Measurements from ENCODE around the gene IL1B. TPM values are rescaled to one million over a fixed set of nuclear protein-coding genes. Genes with fewer than 3 reads are reported as not detected.

Gene IL1B
- total RNA-seq = 0.25 and 0.44 TPM in 2 replicates

GRCh38 chr2:112836695-112837117 lies at the start of gene IL1B:
Gene IL1B (minus strand): TSS chr2:112836779. CDS start chr2:112836229, 550 bp downstream.

GRCh38 chr2:112784199-112785189 lies 52.1 kb downstream of the IL1B start, which contains the start of gene IL1A:
Gene IL1A (minus strand): TSS chr2:112784493. CDS start chr2:112783770, 723 bp downstream.

Other genes starting within 250 kb of the IL1B start
- gene SLC20A1, start 190.8 kb downstream of the IL1B start, total RNA-seq = 112 TPM in 2 replicates
- gene NT5DC4, start 115.8 kb downstream of the IL1B start, total RNA-seq = 0.12 TPM in 1 of 2 replicates, not detected in the other
- gene CKAP2L, start 72.2 kb downstream of the IL1B start, total RNA-seq = 0.81 and 1.9 TPM in 2 replicates
- gene IL1A, start 52.3 kb downstream of the IL1B start, total RNA-seq = 0.05 TPM in 1 of 2 replicates, not detected in the other
- not detected in 2 replicates for gene IL37, start 74.4 kb upstream of the IL1B start, total RNA-seq
- gene IL36G, start 141.2 kb upstream of the IL1B start, total RNA-seq = not detected in 2 replicates
- gene IL36A, start 168.7 kb upstream of the IL1B start, total RNA-seq = not detected in 2 replicates
- gene IL36B, start 216.1 kb upstream of the IL1B start, total RNA-seq = not detected in 2 replicates
- gene IL36RN, start 222.4 kb upstream of the IL1B start, total RNA-seq = not detected in 2 replicates
- not detected in 2 replicates for gene IL1F10, start 231.2 kb upstream of the IL1B start, total RNA-seq

All from cardiac ventricle fibroblast (primary cell).